CD4-positive, alpha-beta T cell treated with Interferon alpha-2 for 1 hour (primary cell): Measurements from ENCODE around the gene KDM2B.
"Not testable (repeated sequence)": the region's sequence is repeated elsewhere in the genome, so short reads cannot be mapped to it uniquely, and the experiment has no call there.

Source experiments
- DNase-seq, 2 donors: peaks; one replicate each; pipeline ENCODE4 v3.0.0-alpha.2; 2020 to 2022

KDM2B gene

GRCh38 chr12:121580959-121581685, at the start of gene KDM2B:
KDM2B (minus strand) TSS chr12:121581023; CDS start chr12:121580911, 112 bp downstream.
- peak in 1 of 2 donors; percentile 34 for DNase-seq

- no peak for DNase-seq
Measured at GRCh38 chr12:121628536-121628935, 47.7 kb upstream of the KDM2B start.

GRCh38 chr12:121628037-121628436, 47.2 kb upstream of the KDM2B start:
- DNase-seq, result peak in 1 of 2 donors; percentile 19

- DNase-seq, result peak; percentile 77 to 88
Measured at GRCh38 chr12:121626853-121627640, 46.2 kb upstream of the KDM2B start.

GRCh38 chr12:121626087-121626852, 45.4 kb upstream of the KDM2B start, which contains the start of gene ORAI1:
ORAI1 (plus strand) TSS chr12:121626530.
- DNase-seq, result peak; percentile 93 to 96

- DNase-seq, result no peak
Measured at GRCh38 chr12:121620333-121620891, 39.6 kb upstream of the KDM2B start.

GRCh38 chr12:121618659-121619233, 37.9 kb upstream of the KDM2B start:
- DNase-seq, result no peak

GRCh38 chr12:121614872-121615467, 34.1 kb upstream of the KDM2B start:
- peak in 1 of 2 donors; percentile 34 for DNase-seq

GRCh38 chr12:121613462-121613861, 32.6 kb upstream of the KDM2B start:
- DNase-seq, result no peak

- peak in 1 of 2 donors; percentile 30 for DNase-seq
Measured at GRCh38 chr12:121611306-121611705, 30.5 kb upstream of the KDM2B start.

GRCh38 chr12:121610239-121611149, 29.7 kb upstream of the KDM2B start:
- no peak for DNase-seq

- DNase-seq, result no peak
Measured at GRCh38 chr12:121608301-121608700, 27.5 kb upstream of the KDM2B start.

GRCh38 chr12:121603581-121603980, 22.8 kb upstream of the KDM2B start:
- no peak for DNase-seq

- DNase-seq, result no peak
Measured at GRCh38 chr12:121602766-121603165, 21.9 kb upstream of the KDM2B start.

GRCh38 chr12:121600702-121601336, 20.0 kb upstream of the KDM2B start:
- no peak for DNase-seq

- DNase-seq, result no peak
Measured at GRCh38 chr12:121596526-121596925, 15.7 kb upstream of the KDM2B start.

GRCh38 chr12:121595520-121595919, 14.7 kb upstream of the KDM2B start:
- DNase-seq, result no peak

GRCh38 chr12:121592320-121592719, 11.5 kb upstream of the KDM2B start:
- DNase-seq, result no peak

GRCh38 chr12:121590476-121591143, 9.8 kb upstream of the KDM2B start:
- peak; percentile 71 to 87 for DNase-seq

GRCh38 chr12:121584885-121585284, 4.1 kb upstream of the KDM2B start:
- DNase-seq, result not testable (repeated sequence)
